COR-L47 (cell line): ENCODE measurements around the gene MT1M.
"Not testable (repeated sequence)": the region's sequence is repeated elsewhere in the genome, so short reads cannot be mapped to it uniquely, and the experiment has no call there.

Source experiments
- DNase-seq: peaks from one replicate; lab custom pipeline; 2025; lab: John Stamatoyannopoulos, UW

MT1M gene

GRCh38 chr16:56674570-56674969 is 42.1 kb downstream of the MT1M start:
- DNase-seq: not testable (repeated sequence)

DNA sequence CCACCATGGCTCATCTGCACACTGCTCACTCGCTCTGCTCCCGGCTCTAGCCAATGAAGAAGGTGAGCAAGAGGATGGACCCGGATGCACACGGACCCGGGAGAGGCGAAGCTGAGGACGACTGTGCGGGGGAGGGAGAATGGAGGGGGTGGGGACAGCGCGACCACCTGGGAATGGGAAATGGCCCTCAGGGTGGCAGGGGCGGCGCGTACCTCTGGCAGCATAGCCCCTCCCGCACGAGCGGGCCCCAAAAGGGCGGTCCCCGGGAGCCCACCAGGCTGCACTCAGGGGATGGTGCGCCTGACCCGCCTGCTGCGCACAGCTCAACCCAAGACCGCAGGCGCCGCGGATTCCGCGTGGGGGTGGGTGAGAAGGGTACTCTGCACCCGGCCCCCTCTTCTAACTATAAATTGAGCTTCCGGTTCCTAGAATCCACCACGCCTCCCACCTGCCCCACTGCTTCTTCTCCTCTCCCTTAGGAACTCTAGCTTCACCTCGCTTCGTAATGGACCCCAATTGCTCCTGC is 43.3 kb downstream of the MT1M start:
- DNase-seq: no peak

GRCh38 chr16:56677474-56677873 is 45.0 kb downstream of the MT1M start:
- no peak for DNase-seq

DNA sequence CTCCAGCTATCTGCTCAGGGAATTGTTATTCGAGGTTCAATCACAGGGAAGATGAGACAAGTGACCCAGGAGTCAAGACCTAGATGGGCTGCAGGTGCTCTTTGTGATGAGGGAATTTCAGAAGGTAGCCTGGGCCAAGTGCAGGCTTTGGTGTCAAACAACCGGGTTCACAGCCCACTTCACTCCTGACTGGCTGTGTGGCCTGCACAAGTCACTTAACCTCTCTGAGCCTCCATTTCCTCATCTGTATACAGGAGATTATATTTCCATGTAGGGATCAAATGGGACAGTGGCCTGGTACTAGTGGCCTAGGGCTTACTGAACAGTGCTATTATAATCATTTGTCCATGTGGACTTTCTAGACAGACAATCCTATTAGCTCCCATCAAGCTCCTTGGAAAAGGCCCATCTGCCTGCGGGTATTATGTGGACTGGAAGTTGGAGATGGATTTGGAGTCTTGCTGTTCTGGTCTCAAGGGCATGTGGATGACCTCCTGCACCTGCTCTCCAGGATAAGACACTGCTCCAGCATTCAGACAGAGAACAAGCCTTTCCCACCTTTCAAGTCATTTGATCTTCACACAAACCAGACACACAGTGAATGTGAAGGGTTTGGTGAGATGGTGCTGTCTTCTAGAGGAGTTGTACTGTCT is 46.7 kb downstream of the MT1M start:
- no peak for DNase-seq

DNA sequence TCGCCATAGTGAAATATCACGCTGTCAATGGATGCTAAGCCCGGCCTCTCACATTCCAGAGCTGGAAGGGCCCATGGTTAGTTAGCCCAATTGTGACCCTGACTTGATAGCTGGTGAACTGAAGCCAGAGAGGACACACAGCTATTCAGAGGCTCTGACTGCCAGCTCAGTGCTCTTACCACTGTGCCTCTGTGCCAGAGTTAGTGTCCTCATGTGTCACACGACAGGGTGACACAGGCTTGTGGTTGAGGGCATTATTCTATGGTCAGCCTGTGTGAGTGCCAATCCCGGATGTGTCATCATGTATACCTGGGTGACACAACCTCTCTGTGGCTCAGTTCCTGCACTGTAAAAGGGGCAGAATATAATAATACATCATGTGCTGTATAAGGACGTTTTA is 47.4 kb downstream of the MT1M start:
- DNase-seq: no peak

DNA sequence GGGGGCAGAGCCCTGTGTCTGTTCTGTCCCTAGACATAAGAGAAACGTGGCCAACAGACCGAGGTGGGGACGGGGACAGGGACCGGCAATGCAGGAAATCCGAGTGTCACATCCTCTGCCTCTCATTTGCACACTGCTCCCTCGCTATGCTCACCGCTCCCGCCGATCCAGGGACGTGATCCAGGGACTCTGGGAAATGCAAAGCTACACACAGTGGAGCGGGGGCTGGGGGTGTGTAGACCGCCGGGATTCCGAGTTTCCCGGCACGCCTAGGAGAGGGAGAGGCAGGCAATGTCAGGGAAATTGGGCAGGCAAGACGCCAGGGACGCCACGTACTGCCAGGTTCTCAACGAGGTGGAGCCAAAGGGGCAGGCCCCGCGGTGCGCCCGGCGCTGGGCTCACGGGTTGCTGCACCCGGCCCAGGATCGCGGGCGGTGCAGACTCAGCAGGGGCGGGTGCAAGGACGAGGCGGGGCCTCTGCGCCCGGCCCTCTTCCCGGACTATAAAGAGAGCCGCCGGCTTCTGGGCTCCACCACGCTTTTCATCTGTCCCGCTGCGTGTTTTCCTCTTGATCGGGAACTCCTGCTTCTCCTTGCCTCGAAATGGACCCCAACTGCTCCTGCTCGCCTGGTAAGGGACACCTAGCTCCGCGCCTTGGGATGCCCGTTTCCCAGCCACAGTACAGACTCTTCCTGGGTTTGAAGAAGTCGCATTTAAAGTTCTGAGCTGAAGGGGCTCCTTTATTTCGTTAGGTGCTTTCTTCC is 49.7 kb downstream of the MT1M start, which contains the start of gene MT1X:
MT1X (plus strand) TSS at position 532 of the 764 bp plus-strand sequence; CDS start at position 603, 71 bp downstream.
- DNase-seq: peak; percentile 88

- no peak for DNase-seq
Measured at GRCh38 chr16:56682703-56683397, 50.4 kb downstream of the MT1M start.
